GM19324 (cell line): ENCODE results near the gene UNC93A.
"Not testable (repeated sequence)": the region's sequence is repeated elsewhere in the genome, so short reads cannot be mapped to it uniquely, and the experiment has no call there.

Source experiments
- ATAC-seq: cut with Tn5 transposase; IDR thresholded peaks from one replicate; pipeline ENCODE4 v1.9.1; 2021; ENCODE audit warnings: mild to moderate bottlenecking, moderate library complexity; ENCODE audit not compliant: unreplicated experiment, low FRiP score

UNC93A gene

GRCh38 chr6:167290786-167291622 is at the start of gene UNC93A:
TSS of gene UNC93A (plus strand) at chr6:167291315. CDS start at chr6:167291490, 175 bp downstream.
- ATAC-seq = no peak

GRCh38 chr6:167241321-167242134 is 49.6 kb upstream of the UNC93A start:
- ATAC-seq = not testable (repeated sequence)

GRCh38 chr6:167242135-167242506 is 49.0 kb upstream of the UNC93A start:
- not testable (repeated sequence) for ATAC-seq

- not testable (repeated sequence) for ATAC-seq
These were observed 48.5 kb upstream of the UNC93A start for GRCh38 chr6:167242511-167243051.

- no peak for ATAC-seq
These were observed 46.8 kb upstream of the UNC93A start for GRCh38 chr6:167244064-167244960.

GRCh38 chr6:167244991-167245390 is 46.1 kb upstream of the UNC93A start:
- no peak for ATAC-seq

- no peak for ATAC-seq
These were observed 45.5 kb upstream of the UNC93A start for GRCh38 chr6:167245591-167245990.

GRCh38 chr6:167247814-167248595 is 43.1 kb upstream of the UNC93A start:
- ATAC-seq = no peak

GRCh38 chr6:167248878-167249455 is 42.1 kb upstream of the UNC93A start:
- ATAC-seq = not testable (repeated sequence)

GRCh38 chr6:167252271-167252670 is 38.8 kb upstream of the UNC93A start:
- ATAC-seq = no peak

GRCh38 chr6:167255918-167256553 is 35.1 kb upstream of the UNC93A start:
- ATAC-seq = no peak

GRCh38 chr6:167258646-167259045 is 32.5 kb upstream of the UNC93A start:
- ATAC-seq = no peak

GRCh38 chr6:167266057-167266829 is 24.9 kb upstream of the UNC93A start:
- ATAC-seq = not testable (repeated sequence)

GRCh38 chr6:167266830-167267555 is 24.1 kb upstream of the UNC93A start:
- no peak for ATAC-seq

- ATAC-seq = not testable (repeated sequence)
These were observed 23.6 kb upstream of the UNC93A start for GRCh38 chr6:167267556-167267898.

- no peak for ATAC-seq
These were observed 23.2 kb upstream of the UNC93A start for GRCh38 chr6:167267921-167268401.

GRCh38 chr6:167268683-167269280 is 22.3 kb upstream of the UNC93A start:
- no peak for ATAC-seq
